Putamen (tissue), 1 donor: ENCODE data around the gene TMEM250.
"Not testable (repeated sequence)": the region's sequence is repeated elsewhere in the genome, so short reads cannot be mapped to it uniquely, and the experiment has no call there.

ENCODE experiments used
- DNase-seq: peaks from one replicate; pipeline ENCODE4 v3.0.0-alpha.2; 2016; ENCODE audit warnings: low spot score

Gene TMEM250

GRCh38 chr9:136118320-136119060 lies at the start of gene TMEM250:
TMEM250 (minus strand) TSS chr9:136118875; CDS start chr9:136116900, 1,975 bp downstream.
- peak; percentile 95 for DNase-seq

- DNase-seq: no peak
These were observed 44.7 kb upstream of the TMEM250 start for GRCh38 chr9:136163248-136163850.

GRCh38 chr9:136160995-136161610 lies 42.4 kb upstream of the TMEM250 start:
- no peak for DNase-seq

- DNase-seq: no peak
These were observed 41.7 kb upstream of the TMEM250 start for GRCh38 chr9:136160381-136160841.

- no peak for DNase-seq
These were observed 41.2 kb upstream of the TMEM250 start for GRCh38 chr9:136159851-136160250.

GRCh38 chr9:136157477-136158265 lies 39.0 kb upstream of the TMEM250 start:
- DNase-seq: no peak

- no peak for DNase-seq
These were observed 37.8 kb upstream of the TMEM250 start for GRCh38 chr9:136156209-136157120.

GRCh38 chr9:136155576-136155975 lies 36.9 kb upstream of the TMEM250 start:
- DNase-seq: no peak

- no peak for DNase-seq
These were observed 36.3 kb upstream of the TMEM250 start for GRCh38 chr9:136154943-136155342.

GRCh38 chr9:136153381-136154065 lies 34.8 kb upstream of the TMEM250 start:
- DNase-seq: no peak

GRCh38 chr9:136152931-136153330 lies 34.3 kb upstream of the TMEM250 start:
- no peak for DNase-seq

GRCh38 chr9:136152543-136152866 lies 33.8 kb upstream of the TMEM250 start:
- DNase-seq: no peak

GRCh38 chr9:136151848-136152542 lies 33.3 kb upstream of the TMEM250 start:
- no peak for DNase-seq

- no peak for DNase-seq
These were observed 32.6 kb upstream of the TMEM250 start for GRCh38 chr9:136151214-136151804.

GRCh38 chr9:136150664-136151213 lies 32.1 kb upstream of the TMEM250 start:
- DNase-seq: not testable (repeated sequence)

- DNase-seq: no peak
These were observed 31.2 kb upstream of the TMEM250 start for GRCh38 chr9:136149853-136150252.

- DNase-seq: no peak
These were observed 30.7 kb upstream of the TMEM250 start for GRCh38 chr9:136149337-136149736.

GRCh38 chr9:136148766-136149165 lies 30.1 kb upstream of the TMEM250 start:
- no peak for DNase-seq
